GM21390 (cell line): Measurements from ENCODE around the gene PCED1A.

Source experiments
- ATAC-seq: cut with Tn5 transposase; IDR thresholded peaks from one replicate; pipeline ENCODE4 v1.9.1; 2021; ENCODE audit not compliant: unreplicated experiment

PCED1A gene

DNA sequence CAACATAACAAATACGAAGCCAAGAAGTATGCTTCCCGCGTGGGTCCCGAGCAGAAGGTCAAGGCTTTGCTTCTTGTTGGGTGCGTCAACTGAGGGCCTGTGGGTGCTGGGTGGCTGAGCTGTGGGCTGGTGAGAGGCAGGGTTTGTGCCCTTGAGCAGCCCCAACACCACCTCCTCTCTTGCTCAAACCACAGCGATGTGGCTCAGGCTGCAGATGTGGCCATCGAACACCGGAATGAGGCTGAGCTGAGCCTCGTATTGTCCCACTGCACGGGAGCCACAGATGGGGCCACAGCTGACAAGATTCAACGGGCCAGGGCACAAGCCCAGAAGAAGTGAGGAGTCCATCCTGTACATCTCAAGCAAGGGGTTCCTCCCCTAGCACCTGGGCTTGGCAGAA is 25.8 kb upstream of the PCED1A start:
- no peak for ATAC-seq

DNA sequence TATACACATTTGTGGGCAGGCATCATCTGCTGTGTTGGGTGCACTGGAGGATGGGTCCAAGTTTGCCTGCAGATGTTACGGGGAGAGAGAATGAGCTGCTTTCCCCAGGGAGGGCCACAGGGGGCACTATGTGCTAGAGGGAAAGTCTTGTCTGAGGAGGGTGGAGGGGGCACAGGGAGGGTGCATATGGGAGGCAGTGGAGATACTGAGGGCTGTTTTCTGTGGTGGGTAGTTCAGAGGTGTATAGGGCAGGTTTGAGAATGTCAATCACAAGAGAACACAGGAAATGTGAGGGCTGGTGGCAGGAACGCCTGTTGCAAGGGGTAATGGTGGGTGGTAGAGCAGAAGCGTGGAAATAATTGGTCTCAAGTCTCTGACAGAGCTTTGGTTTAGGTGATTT is 25.2 kb upstream of the PCED1A start:
- no peak for ATAC-seq

- no peak for ATAC-seq
These were observed 24.6 kb upstream of the PCED1A start for GRCh38 chr20:2865101-2865500.

- ATAC-seq: no peak
These were observed 24.2 kb upstream of the PCED1A start for GRCh38 chr20:2864626-2865025.

GRCh38 chr20:2859330-2860121 is 19.1 kb upstream of the PCED1A start:
- ATAC-seq: no peak

DNA sequence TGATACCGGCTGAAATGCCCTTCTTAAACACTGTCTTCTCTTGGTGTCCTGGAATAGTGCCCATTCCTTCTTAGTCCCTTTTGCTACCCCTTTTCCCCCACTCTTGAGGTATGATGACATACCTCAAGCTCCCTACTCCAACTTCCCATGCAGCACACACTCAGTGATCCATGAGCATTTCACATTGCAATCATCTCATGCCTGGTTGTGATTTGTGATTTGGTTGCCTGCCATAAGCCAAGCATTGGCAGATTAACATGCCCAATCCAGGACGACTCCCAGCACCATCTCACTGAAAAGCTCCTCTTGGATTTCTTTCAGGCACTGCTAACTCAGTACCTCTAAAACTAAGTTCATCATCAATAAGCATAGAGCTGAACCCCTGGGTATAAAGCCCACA is 18.1 kb upstream of the PCED1A start:
- no peak for ATAC-seq

DNA sequence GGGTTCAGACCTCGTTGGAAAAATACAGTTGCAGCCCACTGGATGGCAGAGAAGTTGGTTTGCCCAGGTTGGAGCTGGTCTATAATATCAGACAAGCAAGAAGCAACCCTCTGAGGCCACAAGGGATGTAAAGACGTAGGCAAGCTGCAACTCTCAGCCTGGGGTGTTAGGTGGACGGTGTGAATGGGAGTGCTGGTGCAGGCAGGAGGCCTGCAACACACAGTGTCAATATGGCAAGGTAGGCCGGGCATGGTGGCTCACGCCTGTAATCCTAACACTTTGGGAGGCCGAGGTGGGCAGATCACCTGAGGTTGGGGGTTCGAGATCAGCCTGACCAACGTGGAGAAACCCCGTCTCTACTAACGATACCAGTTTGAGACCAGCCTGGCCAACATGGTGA is 10.6 kb upstream of the PCED1A start:
- no peak for ATAC-seq

- ATAC-seq: no peak
These were observed 9.1 kb upstream of the PCED1A start for GRCh38 chr20:2849529-2849928.

DNA sequence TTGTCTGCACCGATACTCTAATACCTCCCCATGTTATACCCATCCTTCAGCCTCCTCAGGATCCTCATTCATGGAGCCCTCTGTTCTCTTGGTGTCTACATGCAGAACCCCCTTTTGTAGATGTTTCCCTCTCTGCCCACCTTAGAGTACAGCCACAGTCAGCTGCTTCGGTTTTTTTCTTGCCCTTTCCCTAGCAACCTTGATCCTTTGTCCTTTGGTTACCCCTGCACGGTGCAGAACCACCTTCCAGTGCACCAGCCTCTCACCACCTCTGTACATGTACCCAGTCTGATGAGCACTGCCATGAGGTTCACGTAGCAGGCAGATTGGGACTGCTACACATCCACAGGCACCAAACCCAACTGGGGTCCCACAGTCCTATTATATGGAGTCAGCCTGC is 7.3 kb upstream of the PCED1A start:
- ATAC-seq: no peak

DNA sequence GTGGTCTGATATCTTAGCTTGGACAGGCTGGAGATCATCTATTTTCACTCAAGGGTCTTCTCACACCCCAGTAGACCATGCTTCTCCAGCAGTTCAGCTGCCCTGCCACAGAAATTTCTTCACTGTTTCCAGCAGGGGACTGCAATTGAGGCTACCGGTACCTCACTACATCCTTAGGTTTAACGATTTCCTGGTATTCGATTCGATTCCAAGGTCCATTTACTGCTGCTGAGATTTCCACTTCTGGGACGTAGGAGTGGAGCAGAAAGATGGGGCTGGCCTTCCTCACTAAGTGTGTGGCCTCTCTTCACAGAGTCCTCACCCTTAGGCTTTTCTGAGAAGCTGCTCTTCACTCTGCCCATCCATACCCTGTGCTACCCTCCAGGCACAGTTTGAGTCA is 6.2 kb upstream of the PCED1A start:
- no peak for ATAC-seq

DNA sequence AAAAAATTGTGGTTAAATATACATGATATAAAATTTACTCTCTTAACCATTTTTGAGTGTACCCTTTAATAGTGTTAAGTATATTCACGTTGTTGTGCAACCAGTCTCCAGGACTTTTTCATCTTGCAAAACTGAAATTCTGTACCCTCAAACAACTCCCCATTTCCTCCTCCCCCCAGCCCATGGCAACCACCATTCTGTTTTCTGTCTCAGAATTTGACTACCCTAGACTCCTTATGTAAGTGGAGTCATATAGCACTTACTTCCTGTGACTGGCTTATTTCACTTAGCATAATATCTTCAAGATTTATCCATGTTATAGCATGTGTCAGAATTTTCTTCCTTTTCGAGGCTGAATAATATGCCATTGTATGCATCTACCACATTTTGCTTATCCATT is 5.2 kb upstream of the PCED1A start:
- ATAC-seq: no peak

GRCh38 chr20:2840967-2841531 is 594 bp upstream of the PCED1A start:
- peak; percentile 44 for ATAC-seq

GRCh38 chr20:2839732-2840137 is 720 bp downstream of the PCED1A start:
- no peak for ATAC-seq

DNA sequence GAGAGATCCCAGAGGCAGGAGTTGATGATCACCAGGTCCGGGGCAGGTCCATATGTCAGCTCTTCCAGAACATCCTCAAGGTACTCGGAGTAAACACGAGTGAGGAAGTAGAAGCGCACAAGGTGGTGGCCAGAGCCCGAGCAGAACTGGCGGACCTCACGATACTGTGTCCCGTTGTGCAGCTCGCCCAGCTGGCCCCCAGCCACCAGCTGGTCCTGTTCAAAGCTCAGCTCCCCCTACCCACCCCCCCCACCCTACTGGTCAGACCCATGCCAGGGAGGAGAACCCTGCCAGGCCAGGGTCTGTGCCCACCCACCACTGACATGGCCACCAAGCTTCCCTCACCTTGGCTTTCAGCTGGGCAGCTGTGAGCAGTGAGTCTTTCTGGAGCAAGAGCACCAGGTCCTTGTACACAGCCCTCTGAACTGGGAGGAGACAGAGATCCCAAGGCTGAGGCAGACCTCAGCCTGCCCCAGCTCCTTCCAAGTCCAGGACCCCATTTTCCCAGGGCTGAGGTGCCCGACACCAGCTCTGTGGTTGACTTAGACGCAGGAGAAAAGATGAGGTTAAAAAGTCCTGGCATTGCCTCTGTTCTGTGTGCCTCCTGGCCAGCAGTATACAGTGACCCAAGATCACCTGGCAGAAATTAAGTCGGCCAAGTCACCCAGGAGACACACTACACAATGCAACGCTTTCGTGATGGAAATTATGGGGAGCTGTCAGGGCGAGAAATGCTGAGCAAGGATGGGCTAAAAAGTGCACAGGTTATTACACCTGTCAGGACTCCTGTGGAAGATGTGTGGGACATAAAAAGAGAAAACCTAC is 1.4 kb downstream of the PCED1A start:
- no peak for ATAC-seq

- ATAC-seq: no peak
These were observed 2.2 kb downstream of the PCED1A start for GRCh38 chr20:2838170-2838797.

- no peak for ATAC-seq
These were observed 3.1 kb downstream of the PCED1A start for GRCh38 chr20:2837221-2837960.

DNA sequence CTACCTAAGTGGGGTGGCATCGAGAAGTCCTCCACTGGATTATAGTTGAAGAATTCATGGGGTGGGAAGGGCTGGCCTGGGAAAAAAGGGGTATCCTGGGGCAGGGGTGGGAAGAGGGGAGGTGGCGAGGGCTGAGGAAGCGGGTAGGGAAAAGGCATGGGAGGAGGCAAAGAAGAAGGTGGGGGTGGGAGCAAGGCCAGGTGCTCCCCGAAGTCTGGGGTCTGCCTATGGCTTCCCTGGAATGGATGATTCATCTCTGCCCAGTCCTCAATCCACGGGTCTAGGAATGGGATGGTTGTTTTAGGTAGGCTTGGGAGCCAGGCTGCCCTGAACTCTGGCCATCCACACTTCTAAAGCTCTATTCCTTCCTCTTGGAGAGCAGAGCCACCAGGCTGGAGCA is 4.4 kb downstream of the PCED1A start:
- no peak for ATAC-seq

DNA sequence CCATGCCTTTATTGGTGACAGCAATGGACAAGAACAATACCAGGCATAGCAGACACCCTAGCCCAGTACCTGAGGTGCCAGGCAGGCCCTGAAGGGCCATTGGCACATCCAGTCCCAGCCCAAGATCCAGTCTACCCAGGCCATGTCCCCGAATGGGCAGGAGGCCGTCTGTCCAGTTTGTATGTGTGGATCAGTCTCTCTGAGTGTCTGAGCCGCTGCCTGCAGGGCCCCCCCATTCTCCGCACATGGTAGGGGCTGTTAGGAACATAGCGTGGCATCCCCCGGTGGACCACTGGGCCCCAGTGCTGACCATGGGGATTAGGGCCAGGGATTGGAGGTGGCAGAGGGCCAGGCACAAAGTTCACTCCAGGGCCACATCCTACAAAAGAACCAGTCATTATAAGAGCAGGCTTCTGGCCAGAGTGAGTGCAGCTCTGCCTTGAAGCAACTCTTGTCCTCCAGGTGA is 5.1 kb downstream of the PCED1A start:
- ATAC-seq: no peak

DNA sequence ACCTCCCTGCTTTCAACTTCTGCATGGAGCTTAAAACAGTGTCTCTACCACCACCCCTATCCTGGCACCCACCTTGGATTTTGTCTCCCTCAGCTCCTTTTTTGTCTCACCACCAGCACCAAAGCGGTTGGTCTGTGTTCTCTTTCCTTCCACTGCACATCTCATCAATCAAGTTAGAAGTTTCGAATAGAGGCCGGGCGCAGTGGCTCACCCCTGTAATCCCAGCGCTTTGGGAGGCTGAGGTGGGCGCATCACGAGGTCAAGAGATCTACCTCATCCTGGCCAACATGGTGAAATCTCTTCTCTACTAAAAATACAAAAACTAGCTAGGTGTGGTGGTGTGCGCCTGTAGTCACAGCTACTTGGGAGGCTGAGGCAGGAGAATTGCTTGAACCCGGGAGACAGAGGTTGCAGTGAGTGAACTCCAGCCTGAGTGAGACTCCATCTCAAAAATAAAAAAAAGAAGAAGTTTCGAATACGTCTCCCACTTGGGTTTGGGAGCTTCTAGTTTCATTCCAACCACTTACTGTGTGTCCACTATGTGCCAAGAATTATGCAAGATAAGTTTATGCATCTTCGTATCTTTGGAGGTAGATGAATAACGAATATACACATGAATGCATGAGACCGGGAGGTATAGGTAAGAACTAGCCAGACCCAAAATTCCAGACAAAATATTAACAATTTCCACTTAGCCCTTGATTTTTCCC is 5.9 kb downstream of the PCED1A start:
- ATAC-seq: no peak

DNA sequence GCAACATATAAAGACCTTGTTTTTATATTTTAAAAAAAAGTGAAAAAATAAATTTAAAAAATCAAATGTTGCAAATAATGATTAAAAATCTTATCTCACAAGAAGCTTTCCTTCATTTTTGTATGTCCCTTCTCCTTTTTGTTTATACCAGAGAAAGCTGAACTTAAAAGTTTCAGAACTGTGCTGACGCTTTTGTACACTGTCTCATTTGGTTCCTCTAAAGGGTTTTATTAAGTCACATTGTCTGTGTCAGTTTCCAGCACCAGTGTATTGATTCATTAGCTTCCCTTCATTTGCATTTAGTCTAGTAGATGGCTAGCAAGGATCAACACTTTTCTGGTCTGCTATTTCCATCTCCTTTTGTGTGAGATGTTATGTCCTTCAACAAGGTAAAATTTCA is 6.7 kb downstream of the PCED1A start:
- no peak for ATAC-seq
